Measurements from ENCODE around the gene DLGAP4. TPM values are rescaled to one million over a fixed set of nuclear protein-coding genes. Genes with fewer than 3 reads are reported as not detected.

Gene DLGAP4
- total and polyA plus RNA-seq, 10 of the 15 experiments (the other 5 are each of a cell fraction or from before 2014, with no cell fraction given): 0.42 to 43.3 (median 19.0) TPM

- 16% methylated on average over 9 of the region's 9 CpGs for WGBS (ENCODE audit: insufficient coverage, insufficient replicate concordance, low lambda C conversion rate, missing lambda C conversion rate)
- ChIA-PET SMC1A (ENCODE audit: uncharacterized antibody, unreplicated experiment) (no interaction called here), RAD21 (ENCODE audit: unreplicated experiment) (no interaction called here), CTCF (no interaction called here), POLR2A (interaction anchor here (0.5 kb wide), 1 partner anchor 320 kb away, joined by 3 read pairs; no protein-coding TSS in a partner anchor)
- in situ Hi-C loops (cut with MboI): no loop called here
- Histone ChIP-seq H3K4me1 (ENCODE audit: control insufficient read depth, insufficient read depth, low read length) (no peaks in the 10 kb centered on the region), H3K36me3 (ENCODE audit: control insufficient read depth in 2 of 2, insufficient read depth in 2 of 2, low read length in 1 of 2) (no peaks in the 10 kb centered on the region), H3K4me3 (no peak overlapping the region), H3K79me2 (ENCODE audit: control insufficient read depth, insufficient read depth, low read length) (no peaks in the 10 kb centered on the region), H3K27me3 (replicated peaks in 1 of 2; ENCODE audit: control insufficient read depth in 2 of 2, insufficient read depth in 2 of 2, low read length in 1 of 2) (peaks cover 2 to 3% of the 10 kb centered on the region in 2 experiments; a peak in 3 of 4 replicates), H2AFZ (ENCODE audit: control insufficient read depth, low read depth, low read length) (no peak overlapping the region), H3K4me2 (ENCODE audit: control insufficient read depth, insufficient read depth) (no peak overlapping the region), H3K9ac (ENCODE audit: control insufficient read depth, insufficient read depth, low read length) (no peak overlapping the region), H3K9me3 (replicated peaks; ENCODE audit: control insufficient read depth, insufficient read depth, low read length) (no peaks in the 10 kb centered on the region), H3K27ac (ENCODE audit: control insufficient read depth, insufficient read depth) (no peak overlapping the region), H4K20me1 (ENCODE audit: control insufficient read depth, insufficient read depth) (no peaks in the 10 kb centered on the region)
- intact Hi-C loops (cut with micrococcal nuclease; ENCODE audit: unreplicated experiment): no loop called here
- FAIRE-seq (no peak), DNase-seq (ENCODE audit: low read depth, low spot score) (no peak), ATAC-seq (no peak)
- no TSS peak for BruUV-seq (replicated peaks)
- no peak for TF ChIP-seq ESRRA (IDR thresholded peaks at IDR 0.05; ENCODE audit: low read length)
- no peak for TF ChIP-seq ELK1 (IDR thresholded peaks at IDR 0.05; ENCODE audit: low read depth, low read length)
These were observed 47.6 kb downstream of the DLGAP4 start for GRCh38 chr20:36353740-36354139.

GRCh38 chr20:36355469-36356171, 49.5 kb downstream of the DLGAP4 start:
- H2AFZ ChIP-seq (ENCODE audit: control insufficient read depth, low read depth, low read length): no peak overlapping the region
- ATAC-seq: no peak
- intact Hi-C loops (cut with micrococcal nuclease; ENCODE audit: unreplicated experiment) (no loop called here), in situ Hi-C loops (cut with MboI) (no loop called here)
- H3K9me3 ChIP-seq (replicated peaks; ENCODE audit: control insufficient read depth, insufficient read depth, low read length): no peaks in the 10 kb centered on the region
- SMC1A ChIA-PET (ENCODE audit: uncharacterized antibody, unreplicated experiment): no interaction called here
- no peak overlapping the region for H3K9ac ChIP-seq (ENCODE audit: control insufficient read depth, insufficient read depth, low read length)
- no peak for FAIRE-seq
- no peak overlapping the region for H3K4me2 ChIP-seq (ENCODE audit: control insufficient read depth, insufficient read depth)
- 23% methylated on average over 5 of the region's 5 CpGs for WGBS (ENCODE audit: insufficient coverage, insufficient replicate concordance, low lambda C conversion rate, missing lambda C conversion rate)
- CTCF ChIA-PET: interaction anchor here (0.6 kb wide), 1 partner anchor 340 kb away, joined by 5 read pairs; no protein-coding TSS in a partner anchor
- no peaks in the 10 kb centered on the region for H4K20me1 ChIP-seq (ENCODE audit: control insufficient read depth, insufficient read depth)
- no peaks in the 10 kb centered on the region for H3K79me2 ChIP-seq (ENCODE audit: control insufficient read depth, insufficient read depth, low read length)
- no peaks in the 10 kb centered on the region for H3K4me1 ChIP-seq (ENCODE audit: control insufficient read depth, insufficient read depth, low read length)
- RAD21 ChIA-PET (ENCODE audit: unreplicated experiment): no interaction called here
- TF ChIP-seq KLF5 (IDR thresholded peaks at IDR 0.05; ENCODE audit: partially characterized antibody): no peak
- H3K36me3 ChIP-seq (ENCODE audit: control insufficient read depth in 2 of 2, insufficient read depth in 2 of 2, low read length in 1 of 2): no peaks in the 10 kb centered on the region
- POLR2A ChIA-PET: no interaction called here
- H3K27ac ChIP-seq (ENCODE audit: control insufficient read depth, insufficient read depth): no peak overlapping the region
- no peak for DNase-seq (ENCODE audit: low read depth, low spot score)
- no TSS peak for BruUV-seq (replicated peaks)
- H3K27me3 ChIP-seq (replicated peaks in 1 of 2; ENCODE audit: control insufficient read depth in 2 of 2, insufficient read depth in 2 of 2, low read length in 1 of 2): peaks cover 2 to 3% of the 10 kb centered on the region in 2 experiments; a peak in 3 of 4 replicates
- no peak overlapping the region for H3K4me3 ChIP-seq

Data from GM12878 (cell line).